Measurements from ENCODE around the gene ALS2CL. TPM values are rescaled to one million over a fixed set of nuclear protein-coding genes. Genes with fewer than 3 reads are reported as not detected.

ALS2CL gene
- total RNA-seq, 1 donor from 2014 or later = 13.5 TPM

DNA sequence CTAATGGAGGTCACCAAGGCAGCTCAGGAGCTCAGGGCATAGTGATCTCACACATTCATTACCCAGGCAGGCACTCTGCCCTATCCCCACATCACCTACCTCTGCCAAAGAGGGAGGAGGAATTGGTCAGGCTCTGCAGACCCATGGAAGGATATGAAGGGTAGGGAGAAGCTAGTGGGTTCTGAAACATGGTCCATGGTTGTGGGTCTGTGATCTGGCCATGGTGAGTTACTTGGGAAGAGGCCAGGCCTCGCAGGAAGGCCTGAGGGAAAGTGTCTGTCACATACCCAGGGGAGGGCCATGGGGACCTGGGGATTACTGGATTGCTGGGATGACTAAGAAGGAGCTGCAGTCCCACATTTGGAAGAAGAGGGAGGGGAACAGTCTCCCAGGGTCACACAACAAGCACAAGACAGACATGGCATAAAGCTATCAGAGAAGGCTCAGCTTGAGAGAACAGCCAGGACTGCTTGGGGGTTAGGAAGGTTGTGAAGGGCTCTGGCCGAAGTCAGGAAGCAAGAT, 25.6 kb upstream of the ALS2CL start:
- Histone ChIP-seq H3K27me3 (ENCODE audit: insufficient read depth, low read length) (peaks cover 14% of the 10 kb centered on the region), H4K20me1 (ENCODE audit: insufficient read depth, low read length) (no peaks in the 10 kb centered on the region)
- no peak for FAIRE-seq

DNA sequence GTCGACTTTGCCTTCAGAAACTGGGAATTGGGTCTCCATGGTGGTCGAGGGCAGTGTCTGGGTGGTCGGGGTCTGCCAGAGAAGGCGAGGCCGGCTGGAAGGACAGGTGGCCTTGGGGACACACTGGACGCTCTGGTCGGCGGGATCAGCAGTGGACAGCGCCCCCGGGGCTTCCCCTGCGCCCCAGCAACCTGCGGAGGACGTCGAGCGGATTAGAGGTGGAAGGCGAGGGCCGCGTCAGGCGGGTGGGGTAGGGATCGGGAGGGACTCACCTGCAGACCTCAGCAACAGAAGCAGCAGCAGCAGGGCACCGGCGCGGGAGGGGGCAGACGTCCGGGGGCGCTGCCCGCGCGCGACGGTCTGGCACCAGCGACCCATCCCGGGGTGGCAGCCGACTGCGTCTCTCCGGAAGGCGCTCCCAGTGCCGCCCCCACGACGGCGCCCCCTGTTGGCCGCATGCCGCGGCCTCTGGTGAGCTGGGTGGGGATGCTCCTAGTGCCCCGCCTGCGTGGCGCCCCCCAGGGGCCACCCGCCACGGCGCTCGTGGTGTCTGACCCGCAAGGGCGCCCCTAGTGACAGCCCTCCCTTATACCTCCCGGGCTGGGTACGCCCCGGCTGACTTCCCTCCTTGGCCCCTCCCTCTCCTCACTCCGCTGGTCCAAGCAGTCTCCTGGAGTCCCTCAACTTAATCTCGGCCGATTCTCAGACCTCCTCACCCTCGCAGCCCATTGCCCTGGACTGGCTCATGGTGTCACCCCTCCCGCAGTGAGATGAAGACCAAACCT, 24.2 kb upstream of the ALS2CL start, which contains the start of gene PRSS50:
Gene PRSS50 (minus strand): TSS at position 423 of the 785 bp plus-strand sequence. CDS start 45 bp downstream, at position 378.
- Histone ChIP-seq H4K20me1 (ENCODE audit: insufficient read depth, low read length) (no peaks in the 10 kb centered on the region), H2AFZ (ENCODE audit: low read depth, low read length) (no peak within 1 kb of the TSS), H3K27ac (ENCODE audit: low read depth, low read length) (no peak within 1 kb of the TSS), H3K4me3 (ENCODE audit: insufficient read depth, low read depth, low read length) (no peak within 1 kb of the TSS), H3K36me3 (ENCODE audit: insufficient read depth, low read length) (no peaks in the 10 kb centered on the region), H3K79me2 (ENCODE audit: insufficient read depth, low read length) (no peaks in the 10 kb centered on the region), H3K9me3 (ENCODE audit: insufficient read depth, low read depth, low read length) (no peaks in the 10 kb centered on the region), H3K4me2 (ENCODE audit: low read length) (no peak within 1 kb of the TSS), H3K27me3 (ENCODE audit: insufficient read depth, low read length) (peaks cover 14% of the 10 kb centered on the region), H3K9ac (ENCODE audit: low read length) (no peak within 1 kb of the TSS), H3K4me1 (ENCODE audit: insufficient read depth, low read length) (no peaks in the 10 kb centered on the region)
- Mint-ChIP-seq H3K4me1 (ENCODE audit: low read depth, unreplicated experiment) (no peaks in the 10 kb centered on the region), H3K9me3 (ENCODE audit: unreplicated experiment) (peaks cover 2% of the 10 kb centered on the region), H3K27me3 (ENCODE audit: low read depth, unreplicated experiment) (peaks cover 41% of the 10 kb centered on the region), H3K36me3 (ENCODE audit: low read depth, unreplicated experiment) (peaks cover 1% of the 10 kb centered on the region), H3K27ac (ENCODE audit: unreplicated experiment) (no peak within 1 kb of the TSS), H3K4me3 (ENCODE audit: unreplicated experiment) (no peak within 1 kb of the TSS)
- TF ChIP-seq EZH2 (IDR thresholded peaks at IDR 0.05; ENCODE audit: insufficient read depth, low read length) = no peak
- TF ChIP-seq CTCF (IDR thresholded peaks at IDR 0.05; ENCODE audit: insufficient read depth, low read depth, low read length) = no peak
- FAIRE-seq (no peak), DNase-seq (ENCODE audit: low read depth) (no peak)

More for the DNA sequence above, 25.6 kb upstream of the ALS2CL start:
- Histone ChIP-seq H2AFZ (ENCODE audit: low read depth, low read length) (no peak overlapping the region), H3K4me3 (ENCODE audit: insufficient read depth, low read depth, low read length) (no peak overlapping the region), H3K4me1 (ENCODE audit: insufficient read depth, low read length) (no peaks in the 10 kb centered on the region), H3K27ac (ENCODE audit: low read depth, low read length) (no peak overlapping the region), H3K9me3 (ENCODE audit: insufficient read depth, low read depth, low read length) (no peaks in the 10 kb centered on the region), H3K9ac (ENCODE audit: low read length) (no peak overlapping the region), H3K79me2 (ENCODE audit: insufficient read depth, low read length) (no peaks in the 10 kb centered on the region), H3K4me2 (ENCODE audit: low read length) (no peak overlapping the region), H3K36me3 (ENCODE audit: insufficient read depth, low read length) (no peaks in the 10 kb centered on the region)
- Mint-ChIP-seq H3K9me3 (ENCODE audit: unreplicated experiment) (peaks cover 2% of the 10 kb centered on the region), H3K27me3 (ENCODE audit: low read depth, unreplicated experiment) (peaks cover 30% of the 10 kb centered on the region), H3K4me1 (ENCODE audit: low read depth, unreplicated experiment) (no peaks in the 10 kb centered on the region), H3K36me3 (ENCODE audit: low read depth, unreplicated experiment) (peaks cover 1% of the 10 kb centered on the region), H3K27ac (ENCODE audit: unreplicated experiment) (no peak overlapping the region), H3K4me3 (ENCODE audit: unreplicated experiment) (no peak overlapping the region)
- no peak for DNase-seq (ENCODE audit: low read depth)
- TF ChIP-seq CTCF (IDR thresholded peaks at IDR 0.05; ENCODE audit: insufficient read depth, low read depth, low read length) (no peak), EZH2 (IDR thresholded peaks at IDR 0.05; ENCODE audit: insufficient read depth, low read length) (no peak)

Measured in astrocyte (in vitro differentiated cells and primary cell).